H1 (cell line): Measurements from ENCODE around the gene IZUMO4. TPM values are rescaled to one million over a fixed set of nuclear protein-coding genes. Genes with fewer than 3 reads are reported as not detected.

Experiments used
- ATF2 ChIP-seq: IDR thresholded peaks from 2 replicates; pipeline ENCODE4 v1.6.1; 2012; ENCODE audit warnings: low read length, inconsistent platforms
- EZH2 ChIP-seq: fragments of 200-600 bp; sonication (generic); IDR thresholded peaks from 2 replicates; pipeline ENCODE4 v1.7.1; 2012; ENCODE audit warnings: low read depth, mild to moderate bottlenecking, moderate library complexity, low read length, inconsistent platforms; ENCODE audit not compliant: severe bottlenecking
- GABPA ChIP-seq: IDR thresholded peaks from 2 replicates; pipeline ENCODE4 v1.6.1; 2011; ENCODE audit warnings: mild to moderate bottlenecking, low read length, moderate library complexity, borderline replicate concordance; ENCODE audit not compliant: insufficient read depth
- KDM4A ChIP-seq: IDR thresholded peaks from one replicate; pipeline ENCODE4 v1.7.1; 2012; ENCODE audit warnings: low read depth, mild to moderate bottlenecking, moderate library complexity, low read length, inconsistent platforms; ENCODE audit not compliant: severe bottlenecking
- PHF8 ChIP-seq: fragments of 200-600 bp; sonication (generic); conservative IDR thresholded peaks from 2 replicates; pipeline ENCODE4 v1.7.1; 2012; ENCODE audit warnings: low read depth, mild to moderate bottlenecking, inconsistent platforms, low read length, moderate library complexity
- SIN3A ChIP-seq, 2 experiments: IDR thresholded peaks in 1 of 2; conservative IDR thresholded peaks in 1 of 2; 2 replicates each; pipeline ENCODE4 v1.6.1; 2011 to 2012; ENCODE audit warnings: low read length in 2 of 2, improper control_type of control experiment in 1 of 2, low read depth in 1 of 2, mild to moderate bottlenecking in 1 of 2
- USF2 ChIP-seq: IDR thresholded peaks from 2 replicates; pipeline ENCODE4 v1.6.1; 2011; ENCODE audit warnings: low read length, improper control_type of control experiment
- polyA plus RNA-seq, 7 experiments: library from polyadenylated mRNA; depleted of rRNA in 3 of 7; stranded (reverse) in 5 of 7; unstranded in 2 of 7; fragments of >200 nt in 5 of 7; fragments of 200-250 nt in 2 of 7; gene quantifications; 1 replicate in 5 of 7; 2 replicates in 1 of 7; 4 replicates in 1 of 7; pipeline versions ENCODE4 v1.2.1 to v1.2.3, GENCODE V29; 2011 to 2013; ENCODE audit warnings: missing spikeins in 2 of 7, mixed read lengths in 2 of 7
- total RNA-seq: library from RNA; stranded (reverse); fragmentation: NEBNext Ultra II Directional; extraction: Animal tissue kit (Norgen Biotek cat#: 25700); gene quantifications from 2 replicates; pipeline ENCODE4 v1.2.1, GENCODE V29; 2021

The IZUMO4 gene
- total and polyA plus RNA-seq, 2 of the 8 experiments (the other 6 are each of a cell fraction or from before 2014, with no cell fraction given): 1.8 to 1.9 TPM

DNA sequence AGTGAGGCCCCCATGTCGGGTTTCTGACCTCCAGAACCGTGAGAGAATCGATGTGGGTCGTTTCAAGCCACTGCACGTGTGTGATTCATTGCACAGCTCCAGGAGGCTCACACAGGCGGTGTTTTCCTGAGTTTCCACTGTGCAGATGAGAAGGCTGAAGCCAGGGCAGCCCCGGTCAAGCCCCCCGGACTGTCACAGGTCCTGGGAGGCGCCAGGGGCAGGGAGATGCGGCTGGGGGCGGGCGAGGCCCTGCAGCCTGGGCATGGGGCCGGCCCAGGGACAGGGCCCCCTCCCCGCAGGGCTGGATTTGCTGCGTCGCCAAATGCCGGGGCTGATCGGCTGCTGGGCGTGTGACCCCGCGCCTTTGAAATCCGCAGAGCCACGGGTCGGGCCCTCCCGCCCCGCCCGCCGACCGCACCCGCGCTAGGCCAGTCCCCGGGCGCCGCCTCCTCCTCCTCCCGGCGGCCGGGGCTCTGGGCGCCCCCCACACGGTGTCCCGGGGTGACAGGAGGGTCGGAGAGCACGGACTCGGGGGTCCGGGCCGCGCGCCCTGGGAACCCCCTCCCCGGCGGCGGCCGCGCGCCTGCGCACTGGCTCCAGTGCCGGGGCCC, 35.7 kb upstream of the IZUMO4 start (continued):
- TF ChIP-seq ATF2: no peak
- 0 out of 2 replicates have a peak, but pooled peaks have one; percentile 42 for TF ChIP-seq GABPA
- TF ChIP-seq PHF8: peak; percentile 73
- TF ChIP-seq USF2: no peak
- peak; percentile 22 for TF ChIP-seq KDM4A
- TF ChIP-seq SIN3A (conservative IDR thresholded peaks at IDR 0.05 in 1 of 2, IDR thresholded peaks at IDR 0.05 in 1 of 2; ENCODE audit: low read depth in 1 of 2, low read length in 2 of 2): no peak
- no peak for TF ChIP-seq EZH2
- TF ChIP-seq, all 59 proteins: peak for 6
